ENCODE measurements around the gene PRPF31. TPM values are rescaled to one million over a fixed set of nuclear protein-coding genes. Genes with fewer than 3 reads are reported as not detected.
"Not testable (repeated sequence)": the region's sequence is repeated elsewhere in the genome, so short reads cannot be mapped to it uniquely, and the experiment has no call there.

PRPF31 gene
- total and polyA plus RNA-seq, 8 donors = 14.4 to 47.1 (median 21.0) TPM

- DNase-seq (no peak), FAIRE-seq (no peak), ATAC-seq (peak in 3 of 4 donors; percentile 24 to 48 (median 40))
- Histone ChIP-seq H3K9me3 (no peaks in the 10 kb centered on the region), H3K36me3 (no peaks in the 10 kb centered on the region), H3K27ac (peak overlapping the region in 1 of 4 donors; percentile 17), H3K27me3 (peaks cover 0 to 4% (median 0%) of the 10 kb centered on the region in 4 donors), H3K4me1 (no peaks in the 10 kb centered on the region), H3K4me3 (peak overlapping the region in 1 of 4 donors; percentile 30)
- intact Hi-C loops (cut with DNase I) = no loop called here
- 25 to 26% methylated on average over 14 of the region's 14 CpGs for WGBS, 2 donors
- TF ChIP-seq CTCF (IDR thresholded peaks at IDR 0.05) = no peak
Observed at GRCh38 chr19:54096617-54097106, 18.9 kb upstream of the PRPF31 start.

GRCh38 chr19:54099190-54099902, 16.2 kb upstream of the PRPF31 start:
- FAIRE-seq = no peak

GRCh38 chr19:54099903-54100255, 15.7 kb upstream of the PRPF31 start:
- DNase-seq = not testable (repeated sequence)

More at GRCh38 chr19:54099190-54099902, 16.2 kb upstream of the PRPF31 start:
- Histone ChIP-seq H3K4me1 (peaks cover 0 to 5% (median 0%) of the 10 kb centered on the region in 3 donors), H3K36me3 (no peaks in the 10 kb centered on the region), H3K4me3 (no peak overlapping the region), H3K27ac (no peak overlapping the region), H3K9me3 (no peaks in the 10 kb centered on the region), H3K27me3 (peaks cover 0 to 4% (median 0%) of the 10 kb centered on the region in 4 donors)
- DNase-seq = no peak
- no peak for TF ChIP-seq CTCF (IDR thresholded peaks at IDR 0.05)
- intact Hi-C loops (cut with DNase I) = no loop called here
- WGBS, 2 donors = 76 to 82% methylated on average over 10 to 12 of the region's 12 CpGs
- ATAC-seq = no peak

DNA sequence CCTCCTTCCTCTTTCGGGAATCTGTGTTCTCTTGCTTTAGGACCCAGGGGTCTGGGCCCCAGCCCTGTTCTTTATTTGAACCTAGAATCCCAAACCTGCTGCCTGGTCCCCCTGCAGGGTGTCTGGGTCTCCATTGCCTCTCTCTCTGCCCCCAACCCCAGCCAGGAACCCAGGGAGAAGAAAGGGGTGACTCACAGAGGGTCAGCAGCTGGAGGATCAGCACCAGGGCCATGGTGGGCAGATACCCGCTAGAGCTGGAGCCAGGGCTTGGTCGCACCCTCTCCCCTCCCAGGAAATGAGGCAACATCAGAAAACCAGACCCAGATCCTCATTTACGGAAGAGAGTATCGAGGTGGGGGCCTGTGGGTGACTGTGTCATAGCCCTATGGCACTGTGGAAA, 15.0 kb upstream of the PRPF31 start, which contains the start of gene OSCAR:
Gene OSCAR, minus strand, starts transcription at position 243 of the 400 bp plus-strand sequence. Its CDS starts 11 bp downstream, at position 232.
- H3K27me3 ChIP-seq = no peaks in the 10 kb centered on the region
- H3K36me3 ChIP-seq = no peaks in the 10 kb centered on the region
- ATAC-seq (no peak), FAIRE-seq (no peak), DNase-seq (peak in 1 of 6 donors; percentile 17)
- H3K4me3 ChIP-seq = no peak within 1 kb of the TSS
- TF ChIP-seq CTCF (IDR thresholded peaks at IDR 0.05) = no peak
- peaks cover 0 to 5% (median 0%) of the 10 kb centered on the region in 3 donors for H3K4me1 ChIP-seq
- intact Hi-C loops (cut with DNase I) = no loop called here
- no peaks in the 10 kb centered on the region for H3K9me3 ChIP-seq
- no peak within 1 kb of the TSS for H3K27ac ChIP-seq
- WGBS, 2 donors = 60 to 62% methylated on average over 5 of the region's 5 CpGs

More at GRCh38 chr19:54099903-54100255, 15.7 kb upstream of the PRPF31 start:
- H3K4me3 ChIP-seq; ATAC-seq; FAIRE-seq; H3K4me1 ChIP-seq; intact Hi-C loops (cut with DNase I); H3K9me3 ChIP-seq; H3K36me3 ChIP-seq; H3K27ac ChIP-seq; H3K27me3 ChIP-seq: not testable (repeated sequence)
- 70 to 73% methylated on average over 9 of the region's 9 CpGs for WGBS, 2 donors

DNA sequence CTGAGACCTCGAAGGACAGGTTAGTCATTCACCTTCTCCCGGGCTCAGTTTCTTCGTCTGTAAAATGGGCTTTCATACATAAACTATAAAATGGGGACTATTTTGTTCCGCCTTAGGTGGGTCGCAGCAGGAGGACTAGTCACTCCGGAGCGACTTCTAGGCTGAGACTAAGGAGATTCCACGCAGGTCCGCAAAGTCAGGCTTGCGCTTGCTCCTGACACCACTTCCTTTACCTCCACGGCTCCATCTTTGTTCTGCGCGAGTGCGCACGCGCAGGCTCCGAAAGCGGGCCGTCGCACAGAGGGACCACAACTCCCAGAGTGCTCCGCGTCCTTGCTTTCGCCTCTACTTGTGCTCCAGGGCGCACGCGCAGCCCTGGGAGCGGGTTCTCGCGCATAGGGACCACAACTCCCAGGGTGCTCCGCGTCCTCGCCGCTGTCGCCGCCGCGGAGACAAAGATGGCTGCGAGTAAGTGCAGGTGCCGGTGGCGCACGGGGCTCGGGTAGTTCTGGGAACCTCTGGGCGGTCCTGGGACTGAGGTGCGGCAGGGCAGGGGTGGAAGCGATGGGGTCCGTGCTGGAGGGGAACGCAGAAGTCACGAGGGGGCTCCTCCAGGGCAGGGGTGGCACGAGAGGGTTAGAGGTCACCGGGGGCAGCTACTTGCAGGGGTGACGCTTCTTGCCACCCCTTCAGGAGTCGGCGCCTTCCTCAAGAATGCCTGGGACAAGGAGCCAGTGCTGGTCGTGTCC, 13.0 kb upstream of the PRPF31 start, which contains the start of gene NDUFA3:
Gene NDUFA3, plus strand, starts transcription at position 435 of the 749 bp plus-strand sequence. Its CDS starts 24 bp downstream, at position 459.
- no peaks in the 10 kb centered on the region for H3K9me3 ChIP-seq
- TF ChIP-seq CTCF (IDR thresholded peaks at IDR 0.05) = no peak
- FAIRE-seq (peak; percentile 68), DNase-seq (peak; percentile 97 to 100 (median 98)), ATAC-seq (peak; percentile 100)
- 2 to 3% methylated on average over 46 to 54 of the region's 54 CpGs for WGBS, 2 donors
- H3K4me1 ChIP-seq = peaks cover 0 to 5% (median 0%) of the 10 kb centered on the region in 3 donors
- no peaks in the 10 kb centered on the region for H3K27me3 ChIP-seq
- H3K27ac ChIP-seq = peak within 1 kb of the TSS in 2 of 4 donors; percentile 28 to 50
- intact Hi-C loops (cut with DNase I) = no loop called here
- H3K4me3 ChIP-seq = peak within 1 kb of the TSS; percentile 33 to 92 (median 84)
- H3K36me3 ChIP-seq = peaks cover 0 to 10% (median 0%) of the 10 kb centered on the region in 3 donors
